Neutrophil (primary cell): ENCODE data around the gene INPP5A.

Source experiments
- H3K27ac ChIP-seq: fragments of 200-600 bp; sonication (generic); 2 replicates; pipeline ENCODE4 v1.5.1; 2016; ENCODE audit warnings: mild to moderate bottlenecking, moderate library complexity
- H3K27me3 ChIP-seq: fragments of 200-600 bp; sonication (generic); 2 replicates; pipeline ENCODE4 v1.6.0; 2016; ENCODE audit warnings: mild to moderate bottlenecking
- H3K36me3 ChIP-seq: fragments of 200-600 bp; sonication (generic); 2 replicates; pipeline ENCODE4 v1.5.1; 2017
- H3K4me1 ChIP-seq, 2 experiments: fragments of 200-600 bp in 1 of 2; sonication (generic) in 1 of 2; 1 replicate in 1 of 2; 2 replicates in 1 of 2; pipeline versions ENCODE4 v1.5.1 to v1.6.1; 2013 to 2016; ENCODE audit warnings: low read depth in 1 of 2, low read length in 1 of 2, mild to moderate bottlenecking in 1 of 2, moderate library complexity in 1 of 2; ENCODE audit not compliant: control insufficient read depth in 1 of 2, insufficient read depth in 1 of 2
- H3K4me3 ChIP-seq, 2 experiments: fragments of 200-600 bp in 1 of 2; sonication (generic) in 1 of 2; 1 replicate in 1 of 2; 2 replicates in 1 of 2; pipeline ENCODE4 v1.5.1; 2013 to 2016; ENCODE audit warnings: low read depth in 1 of 2, low read length in 1 of 2, mild to moderate bottlenecking in 1 of 2, moderate library complexity in 1 of 2
- H3K9me3 ChIP-seq: fragments of 200-600 bp; sonication (generic); 2 replicates; pipeline ENCODE4 v1.5.1; 2016
- TF ChIP-seq, protein P1 (sequence below): fragments of 200-600 bp; sonication (generic); IDR thresholded peaks from 2 replicates; pipeline ENCODE4 v1.5.1; 2016; ENCODE audit warnings: antibody characterized with exemption

Gene INPP5A

DNA sequence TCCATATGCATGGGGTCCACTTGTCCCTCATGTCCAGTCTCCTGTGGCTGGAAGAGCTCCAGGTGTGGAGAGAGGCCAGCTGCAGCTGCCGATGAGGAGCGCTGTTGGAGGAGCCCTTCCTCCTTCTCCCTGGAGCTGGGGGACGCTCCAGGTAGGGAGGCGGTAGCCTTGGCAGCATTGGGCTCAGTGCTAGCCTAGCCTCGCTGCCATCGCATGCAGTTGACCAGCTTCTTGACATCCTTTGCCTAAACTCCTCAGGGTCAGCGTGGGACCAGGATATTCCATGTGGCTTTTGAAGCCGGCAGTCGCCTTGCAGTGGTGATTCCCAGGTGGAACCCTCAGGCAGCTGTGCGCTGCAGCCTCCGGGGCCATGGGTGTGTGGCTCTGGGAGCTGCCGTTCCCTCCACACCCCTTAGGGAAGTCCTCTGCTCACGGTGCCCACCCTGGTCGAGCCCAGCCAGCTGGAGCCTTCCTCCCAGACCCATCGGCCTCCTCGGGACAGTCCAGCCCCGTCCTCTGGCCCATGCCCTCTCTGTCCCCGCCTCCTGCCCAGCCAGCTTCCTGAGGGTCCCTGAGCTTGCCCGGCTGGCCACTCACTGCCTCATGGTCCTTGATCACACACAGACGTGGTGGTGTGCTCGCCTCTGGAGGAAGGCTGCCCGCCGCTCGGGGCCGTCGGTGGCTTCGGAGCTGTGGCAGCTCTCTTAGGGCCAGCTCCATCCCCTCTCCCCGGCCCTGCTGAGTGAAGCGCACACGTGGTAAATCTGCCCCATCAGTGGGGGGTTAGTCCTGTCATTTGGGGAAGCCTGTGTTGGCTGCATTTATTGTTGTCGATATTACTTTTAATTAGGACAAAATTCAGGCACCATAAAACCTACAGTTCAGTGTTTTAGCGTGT lies 21.2 kb downstream of the INPP5A start:
- H3K9me3 ChIP-seq = no peaks in the 10 kb centered on the region
- peak overlapping the region; percentile 89 for H3K27ac ChIP-seq
- H3K36me3 ChIP-seq = no peaks in the 10 kb centered on the region
- H3K27me3 ChIP-seq = no peaks in the 10 kb centered on the region
- H3K4me3 ChIP-seq = no peak overlapping the region
- peaks cover 65 to 79% of the 10 kb centered on the region in 2 experiments for H3K4me1 ChIP-seq
- TF ChIP-seq, protein P1, sequence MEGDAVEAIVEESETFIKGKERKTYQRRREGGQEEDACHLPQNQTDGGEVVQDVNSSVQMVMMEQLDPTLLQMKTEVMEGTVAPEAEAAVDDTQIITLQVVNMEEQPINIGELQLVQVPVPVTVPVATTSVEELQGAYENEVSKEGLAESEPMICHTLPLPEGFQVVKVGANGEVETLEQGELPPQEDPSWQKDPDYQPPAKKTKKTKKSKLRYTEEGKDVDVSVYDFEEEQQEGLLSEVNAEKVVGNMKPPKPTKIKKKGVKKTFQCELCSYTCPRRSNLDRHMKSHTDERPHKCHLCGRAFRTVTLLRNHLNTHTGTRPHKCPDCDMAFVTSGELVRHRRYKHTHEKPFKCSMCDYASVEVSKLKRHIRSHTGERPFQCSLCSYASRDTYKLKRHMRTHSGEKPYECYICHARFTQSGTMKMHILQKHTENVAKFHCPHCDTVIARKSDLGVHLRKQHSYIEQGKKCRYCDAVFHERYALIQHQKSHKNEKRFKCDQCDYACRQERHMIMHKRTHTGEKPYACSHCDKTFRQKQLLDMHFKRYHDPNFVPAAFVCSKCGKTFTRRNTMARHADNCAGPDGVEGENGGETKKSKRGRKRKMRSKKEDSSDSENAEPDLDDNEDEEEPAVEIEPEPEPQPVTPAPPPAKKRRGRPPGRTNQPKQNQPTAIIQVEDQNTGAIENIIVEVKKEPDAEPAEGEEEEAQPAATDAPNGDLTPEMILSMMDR = no peak

- TF ChIP-seq, protein P1 = no peak
- H3K36me3 ChIP-seq = no peaks in the 10 kb centered on the region
- H3K4me1 ChIP-seq = peaks cover 57 to 71% of the 10 kb centered on the region in 2 experiments
These were observed 22.0 kb downstream of the INPP5A start for GRCh38 chr10:132559538-132559937.

DNA sequence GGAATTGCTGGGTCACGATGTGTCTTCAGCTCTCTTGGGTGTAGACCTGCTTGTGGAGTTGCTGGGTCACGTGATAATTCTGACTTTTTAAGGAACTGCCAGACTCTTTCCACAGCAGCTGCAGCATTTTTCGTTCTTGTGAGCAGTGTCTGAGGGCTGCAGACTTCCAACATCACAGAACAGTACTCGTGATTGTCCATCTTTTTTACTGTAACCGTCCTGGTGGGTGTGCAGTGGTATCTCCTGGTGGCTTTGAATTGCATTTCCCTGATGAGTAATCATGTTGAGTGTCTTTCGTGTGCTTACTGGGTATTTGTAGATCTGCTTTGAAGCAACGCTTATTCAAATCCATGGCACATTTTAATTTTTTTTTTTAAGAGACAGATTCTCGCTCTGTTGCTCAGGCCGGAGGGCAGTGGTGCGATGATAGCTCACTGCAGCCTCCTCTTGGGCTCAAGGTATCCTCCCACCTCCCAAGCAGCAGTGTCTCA lies 22.7 kb downstream of the INPP5A start:
- Histone ChIP-seq H3K4me3 (peak overlapping the region; percentile 50 to 52), H3K4me1 (peaks cover 50 to 67% of the 10 kb centered on the region in 2 experiments), H3K9me3 (no peaks in the 10 kb centered on the region), H3K36me3 (peaks cover 3% of the 10 kb centered on the region), H3K27me3 (no peaks in the 10 kb centered on the region), H3K27ac (peak overlapping the region; percentile 89)
- TF ChIP-seq, protein P1 = no peak

More at GRCh38 chr10:132559538-132559937, 22.0 kb downstream of the INPP5A start:
- no peaks in the 10 kb centered on the region for H3K27me3 ChIP-seq
- no peaks in the 10 kb centered on the region for H3K9me3 ChIP-seq
- H3K4me3 ChIP-seq = peak overlapping the region; percentile 50 to 52
- H3K27ac ChIP-seq = peak overlapping the region; percentile 89

GRCh38 chr10:132562177-132562915 lies 24.8 kb downstream of the INPP5A start:
- no peak overlapping the region for H3K4me3 ChIP-seq
- H3K27me3 ChIP-seq = no peaks in the 10 kb centered on the region
- H3K36me3 ChIP-seq = peaks cover 6% of the 10 kb centered on the region
- TF ChIP-seq, protein P1 = no peak
- H3K9me3 ChIP-seq = no peaks in the 10 kb centered on the region
- peaks cover 38 to 55% of the 10 kb centered on the region in 2 experiments for H3K4me1 ChIP-seq
- H3K27ac ChIP-seq = no peak overlapping the region

DNA sequence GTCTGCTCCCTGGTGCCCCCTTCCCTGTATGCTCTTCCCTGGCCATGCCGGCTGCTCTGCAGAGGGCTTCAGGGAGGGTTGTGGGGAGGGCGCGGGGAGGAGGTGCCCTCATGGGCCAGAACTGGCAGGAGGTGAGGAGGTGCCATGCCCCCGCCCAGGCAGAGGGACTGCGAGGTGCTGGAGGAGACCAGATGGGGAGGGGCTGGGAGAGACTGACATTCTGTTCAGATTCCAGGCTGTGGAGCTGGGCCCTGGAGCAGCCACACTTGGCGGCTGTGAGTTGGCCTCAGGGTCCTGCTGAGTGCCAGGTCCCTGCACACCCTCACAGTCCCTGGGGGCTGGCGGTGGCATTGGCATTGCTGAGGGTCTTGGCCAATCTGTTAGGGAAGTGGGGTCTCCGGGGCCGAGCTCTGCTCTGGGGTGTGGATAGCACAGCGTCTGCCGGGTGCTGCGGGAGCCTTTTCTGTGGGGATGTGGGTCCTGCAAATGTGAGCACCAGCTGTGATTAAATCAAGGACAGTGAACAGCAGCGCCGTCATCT lies 25.4 kb downstream of the INPP5A start:
- TF ChIP-seq, protein P1 = no peak
- H3K9me3 ChIP-seq = no peaks in the 10 kb centered on the region
- peaks cover 6% of the 10 kb centered on the region for H3K36me3 ChIP-seq
- no peak overlapping the region for H3K27ac ChIP-seq
- H3K27me3 ChIP-seq = no peaks in the 10 kb centered on the region
- no peak overlapping the region for H3K4me3 ChIP-seq
- peaks cover 38 to 53% of the 10 kb centered on the region in 2 experiments for H3K4me1 ChIP-seq
